ENCODE data around the gene ZNF665.
"Not testable (repeated sequence)": the region's sequence is repeated elsewhere in the genome, so short reads cannot be mapped to it uniquely, and the experiment has no call there.

ZNF665 gene

DNA sequence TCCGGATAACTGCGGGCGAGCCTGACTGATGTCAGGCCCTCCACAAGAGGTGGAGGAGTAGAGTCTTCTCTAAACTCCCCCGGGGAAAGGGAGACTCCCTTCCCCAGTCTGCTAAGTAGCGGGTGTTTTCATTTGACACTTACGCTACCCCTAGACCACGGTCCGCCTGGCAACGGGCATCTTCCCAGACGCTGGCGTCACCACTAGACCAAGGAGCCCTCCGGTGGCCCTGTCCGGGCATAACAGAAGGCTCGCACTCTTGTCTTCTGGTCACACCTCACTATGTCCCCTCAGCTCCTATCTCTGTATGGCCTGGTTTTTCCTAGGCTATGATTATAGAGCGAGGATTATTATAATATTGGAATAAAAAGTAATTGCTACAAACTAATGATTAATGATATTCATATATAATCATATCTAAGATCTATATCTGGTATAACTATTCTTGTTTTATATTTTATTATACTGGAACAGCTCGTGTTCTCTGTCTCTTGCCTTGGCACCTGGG is 3.4 kb downstream of the ZNF665 start:
- not testable (repeated sequence) for H3K27me3 ChIP-seq (ENCODE audit: control insufficient read depth in 1 of 2, insufficient read depth in 2 of 2, low read length in 2 of 2)

GRCh38 chr19:53185155-53185882 is 7.8 kb downstream of the ZNF665 start:
- H3K27ac ChIP-seq (ENCODE audit: low read depth, low read length); H3K36me3 ChIP-seq (ENCODE audit: insufficient read depth, low read length); H3K27me3 ChIP-seq (ENCODE audit: control insufficient read depth in 1 of 2, insufficient read depth in 2 of 2, low read length in 2 of 2); H3K4me1 ChIP-seq (ENCODE audit: insufficient read depth, low read length); H3K9ac ChIP-seq (ENCODE audit: low read length); H3K4me3 ChIP-seq (ENCODE audit: low read depth in 1 of 2, low read length in 2 of 2); H3K9me3 ChIP-seq (ENCODE audit: low read length): not testable (repeated sequence)

More for the DNA sequence above, 3.4 kb downstream of the ZNF665 start:
- not testable (repeated sequence) for H3K9me3 ChIP-seq (ENCODE audit: low read length); H3K36me3 ChIP-seq (ENCODE audit: insufficient read depth, low read length); H3K4me1 ChIP-seq (ENCODE audit: insufficient read depth, low read length); H3K4me3 ChIP-seq (ENCODE audit: low read depth in 1 of 2, low read length in 2 of 2); H3K27ac ChIP-seq (ENCODE audit: low read depth, low read length); H3K9ac ChIP-seq (ENCODE audit: low read length)

DNA sequence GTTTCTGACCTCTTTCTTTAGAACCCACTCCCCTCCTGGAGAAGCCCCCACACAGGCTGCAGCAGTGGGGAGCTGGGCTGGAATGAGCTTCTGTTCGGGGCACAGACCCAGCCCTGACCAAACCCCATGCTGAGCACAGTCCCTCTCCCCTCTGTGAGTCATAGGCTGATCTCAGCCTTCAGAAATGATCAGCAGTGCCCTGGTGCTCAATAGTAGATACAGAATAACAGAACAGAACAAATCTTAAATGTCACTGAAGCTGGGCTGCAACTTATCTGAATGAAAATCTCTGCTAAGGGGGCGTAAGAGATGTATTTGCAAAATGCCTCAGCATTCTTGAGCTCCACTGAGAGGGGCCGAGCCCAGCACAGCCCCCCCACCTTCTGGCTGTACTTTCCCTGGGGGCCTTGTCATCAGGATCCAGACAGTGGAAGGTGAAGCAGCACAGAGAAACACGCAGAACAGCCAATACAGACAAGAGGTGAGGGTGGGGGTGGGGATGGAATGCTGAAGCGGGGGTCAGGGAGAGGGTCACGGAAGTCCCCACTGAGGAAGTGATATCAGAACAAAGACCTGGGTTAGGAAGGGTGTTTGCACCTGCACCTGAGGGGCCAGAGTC is 9.9 kb downstream of the ZNF665 start:
- Histone ChIP-seq H3K4me3 (ENCODE audit: low read depth in 1 of 2, low read length in 2 of 2) (no peak overlapping the region), H3K27ac (ENCODE audit: low read depth, low read length) (no peak overlapping the region), H3K4me1 (ENCODE audit: insufficient read depth, low read length) (no peaks in the 10 kb centered on the region), H3K9ac (ENCODE audit: low read length) (no peak overlapping the region), H3K36me3 (ENCODE audit: insufficient read depth, low read length) (peaks cover 7% of the 10 kb centered on the region), H3K27me3 (ENCODE audit: control insufficient read depth in 1 of 2, insufficient read depth in 2 of 2, low read length in 2 of 2) (no peaks in the 10 kb centered on the region), H3K9me3 (ENCODE audit: low read length) (no peaks in the 10 kb centered on the region)

DNA sequence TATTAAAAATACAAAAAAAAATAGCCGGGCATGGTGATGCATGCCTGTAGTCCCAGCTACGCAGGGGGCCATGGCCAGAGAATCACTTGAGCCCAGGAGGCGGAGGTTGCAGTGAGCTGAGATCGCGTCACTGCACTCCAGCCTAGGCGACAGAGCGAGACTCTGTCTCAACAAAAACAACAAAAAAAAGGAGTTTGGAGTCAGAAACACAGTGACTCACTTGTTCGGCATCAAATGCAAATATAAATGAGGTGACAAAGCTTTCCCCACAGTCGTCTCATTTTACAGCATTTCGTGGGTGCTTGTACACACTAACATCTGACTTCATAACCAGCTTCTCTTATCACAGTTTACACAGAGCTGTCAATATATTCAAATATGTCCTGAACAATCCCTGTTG is 11.0 kb downstream of the ZNF665 start:
- Histone ChIP-seq H3K27ac (ENCODE audit: low read depth, low read length) (no peak overlapping the region), H3K4me3 (ENCODE audit: low read depth in 1 of 2, low read length in 2 of 2) (no peak overlapping the region), H3K36me3 (ENCODE audit: insufficient read depth, low read length) (peaks cover 7% of the 10 kb centered on the region), H3K27me3 (ENCODE audit: control insufficient read depth in 1 of 2, insufficient read depth in 2 of 2, low read length in 2 of 2) (no peaks in the 10 kb centered on the region), H3K9me3 (ENCODE audit: low read length) (no peaks in the 10 kb centered on the region), H3K9ac (ENCODE audit: low read length) (no peak overlapping the region), H3K4me1 (ENCODE audit: insufficient read depth, low read length) (no peaks in the 10 kb centered on the region)

DNA sequence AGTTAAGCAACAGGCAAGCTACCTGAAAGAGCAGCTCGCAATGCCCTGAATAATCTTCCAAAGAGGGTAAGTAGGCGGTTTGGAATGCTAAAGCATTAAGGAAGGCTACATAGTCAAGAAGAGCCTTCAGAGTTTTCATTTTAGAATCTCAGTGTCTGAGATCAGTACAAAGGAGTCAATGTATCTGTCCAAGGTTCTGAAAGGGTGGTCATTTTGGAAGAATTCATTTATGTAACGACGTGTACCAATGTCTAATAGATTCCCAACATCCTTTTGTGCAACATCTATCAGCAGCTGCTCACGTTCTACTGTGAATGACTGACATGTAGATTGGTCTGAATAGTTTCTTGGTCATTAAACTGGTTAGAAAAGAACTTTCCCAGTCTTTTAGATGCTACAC is 15.2 kb downstream of the ZNF665 start:
- peaks cover 7% of the 10 kb centered on the region for H3K36me3 ChIP-seq (ENCODE audit: insufficient read depth, low read length)
- H3K27ac ChIP-seq (ENCODE audit: low read depth, low read length), result no peak overlapping the region
- H3K9me3 ChIP-seq (ENCODE audit: low read length), result no peaks in the 10 kb centered on the region
- no peak overlapping the region for H3K9ac ChIP-seq (ENCODE audit: low read length)
- H3K4me3 ChIP-seq (ENCODE audit: low read depth in 1 of 2, low read length in 2 of 2), result no peak overlapping the region
- H3K27me3 ChIP-seq (ENCODE audit: control insufficient read depth in 1 of 2, insufficient read depth in 2 of 2, low read length in 2 of 2), result no peaks in the 10 kb centered on the region
- no peaks in the 10 kb centered on the region for H3K4me1 ChIP-seq (ENCODE audit: insufficient read depth, low read length)

DNA sequence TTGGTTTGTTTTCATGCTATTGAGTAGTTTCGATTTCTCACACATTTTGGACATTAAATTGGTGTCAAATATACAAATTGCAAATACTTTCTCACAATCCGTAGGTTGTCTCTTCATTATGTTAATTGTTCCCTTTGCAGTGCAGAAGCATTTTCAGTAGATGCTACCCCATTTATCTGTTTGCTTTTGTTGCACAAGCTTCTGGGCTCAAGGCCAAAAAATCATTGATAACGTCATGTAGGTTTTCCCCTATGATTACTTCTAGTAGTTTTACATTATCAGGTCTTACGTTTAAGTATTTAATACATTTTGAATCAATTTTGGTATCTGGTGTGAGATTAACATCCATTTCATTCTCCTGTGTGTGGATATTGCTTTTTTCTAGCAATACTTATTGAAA is 20.3 kb downstream of the ZNF665 start:
- Histone ChIP-seq H3K36me3 (ENCODE audit: insufficient read depth, low read length) (no peaks in the 10 kb centered on the region), H3K4me3 (ENCODE audit: low read depth in 1 of 2, low read length in 2 of 2) (no peak overlapping the region), H3K27ac (ENCODE audit: low read depth, low read length) (no peak overlapping the region), H3K9me3 (ENCODE audit: low read length) (peaks cover 4% of the 10 kb centered on the region), H3K4me1 (ENCODE audit: insufficient read depth, low read length) (no peaks in the 10 kb centered on the region), H3K27me3 (ENCODE audit: control insufficient read depth in 1 of 2, insufficient read depth in 2 of 2, low read length in 2 of 2) (no peaks in the 10 kb centered on the region), H3K9ac (ENCODE audit: low read length) (no peak overlapping the region)

- Histone ChIP-seq H3K4me1 (ENCODE audit: insufficient read depth, low read length) (no peaks in the 10 kb centered on the region), H3K27me3 (ENCODE audit: control insufficient read depth in 1 of 2, insufficient read depth in 2 of 2, low read length in 2 of 2) (no peaks in the 10 kb centered on the region), H3K27ac (ENCODE audit: low read depth, low read length) (no peak overlapping the region), H3K9ac (ENCODE audit: low read length) (no peak overlapping the region), H3K9me3 (ENCODE audit: low read length) (peaks cover 22% of the 10 kb centered on the region), H3K4me3 (ENCODE audit: low read depth in 1 of 2, low read length in 2 of 2) (peak overlapping the region in 1 of 2 donors; percentile 28), H3K36me3 (ENCODE audit: insufficient read depth, low read length) (peaks cover 7% of the 10 kb centered on the region)
These were observed 27.5 kb downstream of the ZNF665 start for GRCh38 chr19:53165691-53166091.

DNA sequence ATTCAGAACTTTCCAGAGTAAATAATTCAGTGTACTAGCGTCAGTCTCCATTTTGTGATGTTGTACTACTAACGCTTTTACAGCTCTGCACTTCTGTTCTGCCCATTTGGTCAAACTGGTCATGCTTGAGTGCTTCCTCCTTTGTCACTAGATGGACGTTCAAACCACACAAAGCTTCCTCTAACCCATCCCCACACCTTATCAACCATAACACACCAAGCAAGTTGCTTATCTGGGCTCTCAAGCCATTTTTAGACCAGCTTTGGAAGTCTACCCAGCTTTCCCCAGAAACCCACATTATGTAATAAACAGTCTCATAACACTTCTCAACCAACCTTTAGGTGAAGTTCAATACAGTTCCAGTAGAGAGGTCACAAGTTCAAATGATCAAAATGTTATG is 32.0 kb downstream of the ZNF665 start:
- peaks cover 7% of the 10 kb centered on the region for H3K36me3 ChIP-seq (ENCODE audit: insufficient read depth, low read length)
- H3K27me3 ChIP-seq (ENCODE audit: control insufficient read depth in 1 of 2, insufficient read depth in 2 of 2, low read length in 2 of 2), result no peaks in the 10 kb centered on the region
- H3K4me1 ChIP-seq (ENCODE audit: insufficient read depth, low read length), result peaks cover 4% of the 10 kb centered on the region
- H3K9me3 ChIP-seq (ENCODE audit: low read length), result peaks cover 17% of the 10 kb centered on the region
- H3K27ac ChIP-seq (ENCODE audit: low read depth, low read length), result no peak overlapping the region
- H3K4me3 ChIP-seq (ENCODE audit: low read depth in 1 of 2, low read length in 2 of 2), result no peak overlapping the region
- no peak overlapping the region for H3K9ac ChIP-seq (ENCODE audit: low read length)

DNA sequence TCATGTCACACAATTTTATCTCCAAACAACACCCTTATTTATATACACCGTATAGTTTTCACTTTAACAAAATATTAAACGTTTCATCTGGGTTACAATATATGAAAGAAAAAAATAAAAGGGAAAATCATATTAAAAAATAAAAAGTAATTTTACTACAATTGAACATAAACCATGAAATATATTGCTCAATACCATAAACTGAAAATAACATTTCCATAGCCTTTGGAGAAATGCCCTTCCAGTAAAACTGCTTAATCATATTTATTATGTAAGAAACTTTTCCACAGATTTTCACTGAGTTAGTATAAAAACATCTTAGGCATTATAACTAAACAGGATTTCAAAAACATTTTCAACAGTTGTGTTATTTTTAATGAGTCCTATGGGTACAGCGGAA is 32.8 kb downstream of the ZNF665 start:
- no peak overlapping the region for H3K27ac ChIP-seq (ENCODE audit: low read depth, low read length)
- H3K36me3 ChIP-seq (ENCODE audit: insufficient read depth, low read length), result no peaks in the 10 kb centered on the region
- peaks cover 4% of the 10 kb centered on the region for H3K4me1 ChIP-seq (ENCODE audit: insufficient read depth, low read length)
- H3K27me3 ChIP-seq (ENCODE audit: control insufficient read depth in 1 of 2, insufficient read depth in 2 of 2, low read length in 2 of 2), result no peaks in the 10 kb centered on the region
- H3K9ac ChIP-seq (ENCODE audit: low read length), result no peak overlapping the region
- H3K4me3 ChIP-seq (ENCODE audit: low read depth in 1 of 2, low read length in 2 of 2), result no peak overlapping the region
- H3K9me3 ChIP-seq (ENCODE audit: low read length), result peaks cover 10% of the 10 kb centered on the region

- Histone ChIP-seq H3K27me3 (ENCODE audit: control insufficient read depth in 1 of 2, insufficient read depth in 2 of 2, low read length in 2 of 2) (no peaks in the 10 kb centered on the region), H3K4me3 (ENCODE audit: low read depth in 1 of 2, low read length in 2 of 2) (peak overlapping the region; percentile 52 to 76), H3K9me3 (ENCODE audit: low read length) (no peaks in the 10 kb centered on the region), H3K4me1 (ENCODE audit: insufficient read depth, low read length) (peaks cover 4% of the 10 kb centered on the region), H3K27ac (ENCODE audit: low read depth, low read length) (peak overlapping the region; percentile 75), H3K9ac (ENCODE audit: low read length) (peak overlapping the region; percentile 44), H3K36me3 (ENCODE audit: insufficient read depth, low read length) (no peaks in the 10 kb centered on the region)
These were observed 35.0 kb downstream of the ZNF665 start for GRCh38 chr19:53158119-53158656.

DNA sequence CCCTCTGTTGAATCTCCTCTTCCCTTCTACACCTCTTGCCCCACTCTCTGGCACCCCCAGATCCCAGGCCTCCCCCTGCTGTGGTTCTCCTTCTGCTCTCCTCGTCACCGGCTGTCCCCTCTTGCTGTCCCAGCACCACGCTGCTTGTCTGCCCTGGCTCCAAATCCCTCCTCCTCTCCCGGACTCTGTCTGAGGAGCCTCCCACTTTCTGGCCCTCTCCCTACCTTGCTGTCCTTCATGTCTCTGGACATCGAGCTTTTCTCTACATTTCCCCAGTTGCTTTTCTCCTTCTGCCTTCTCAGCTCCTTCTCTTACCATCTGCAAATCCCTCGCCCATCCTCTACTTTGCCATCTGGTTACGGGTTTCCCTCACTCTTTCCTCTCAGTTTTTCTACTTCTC is 35.5 kb downstream of the ZNF665 start:
- Histone ChIP-seq H3K27me3 (ENCODE audit: control insufficient read depth in 1 of 2, insufficient read depth in 2 of 2, low read length in 2 of 2) (no peaks in the 10 kb centered on the region), H3K9me3 (ENCODE audit: low read length) (no peaks in the 10 kb centered on the region), H3K27ac (ENCODE audit: low read depth, low read length) (peak overlapping the region; percentile 75), H3K4me1 (ENCODE audit: insufficient read depth, low read length) (peaks cover 4% of the 10 kb centered on the region), H3K9ac (ENCODE audit: low read length) (peak overlapping the region; percentile 44), H3K4me3 (ENCODE audit: low read depth in 1 of 2, low read length in 2 of 2) (peak overlapping the region; percentile 36 to 76), H3K36me3 (ENCODE audit: insufficient read depth, low read length) (no peaks in the 10 kb centered on the region)

All from muscle layer of colon (tissue), 2 donors.